ENCODE measurements around the gene BATF3. TPM values are rescaled to one million over a fixed set of nuclear protein-coding genes. Genes with fewer than 3 reads are reported as not detected.

The BATF3 gene
- total RNA-seq, 2 experiments from 2014 or later: 2.1 to 3.1 TPM

- H3K9me3 ChIP-seq (ENCODE audit: low read length): no peaks in the 10 kb centered on the region
Measured at GRCh38 chr1:212698467-212699103, 1.1 kb downstream of the BATF3 start.

GRCh38 chr1:212696721-212697331 is 2.8 kb downstream of the BATF3 start:
- peak overlapping the region; percentile 27; the same call in 1 of the 2 replicates for H2AFZ ChIP-seq (ENCODE audit: low read length)
- no peaks in the 10 kb centered on the region for H3K79me2 ChIP-seq (ENCODE audit: insufficient read depth, low read depth, low read length)
- POLR2A ChIA-PET: interaction anchor here (1.1 to 2.1 kb wide), 2 partner anchors 13 to 122 kb away, joined by 3 to 6 read pairs; no protein-coding TSS in a partner anchor
- no peak for DNase-seq (ENCODE audit: low spot score)
- BruUV-seq (replicated peaks): no TSS peak
- no peaks in the 10 kb centered on the region for H3K9me2 ChIP-seq (ENCODE audit: insufficient read depth, low read length)
- peak overlapping the region; percentile 34; the same call in 1 of the 2 replicates for H3K4me2 ChIP-seq (ENCODE audit: low read length)
- intact Hi-C loops (cut with micrococcal nuclease; ENCODE audit: unreplicated experiment): no loop called here
- H3K4me3 ChIP-seq (ENCODE audit: low read depth, low read length, poor library complexity, severe bottlenecking): no peak overlapping the region
- H3K9me3 ChIP-seq (ENCODE audit: low read length): no peaks in the 10 kb centered on the region
- no peaks in the 10 kb centered on the region for H4K20me1 ChIP-seq (ENCODE audit: insufficient read depth, low read length)
- H3K27ac ChIP-seq (ENCODE audit: low read depth, low read length, poor library complexity, severe bottlenecking): no peak overlapping the region
- TF ChIP-seq EZH2phosphoT487 (IDR thresholded peaks at IDR 0.05; ENCODE audit: borderline replicate concordance, low read depth, low read length): no peak
- TF ChIP-seq CTCF (conservative IDR thresholded peaks at IDR 0.05; ENCODE audit: low read length): no peak
- no peaks in the 10 kb centered on the region for H3K36me3 ChIP-seq (ENCODE audit: insufficient read depth, low read length)
- CTCF ChIA-PET (ENCODE audit: unreplicated experiment): interaction anchor here (0.6 to 1.2 kb wide), 2 partner anchors 13 to 32 kb away, joined by 3 to 5 read pairs; no protein-coding TSS in a partner anchor
- H3K4me1 ChIP-seq (ENCODE audit: insufficient read depth, low read length, poor library complexity, severe bottlenecking): peaks cover 33% of the 10 kb centered on the region

More at GRCh38 chr1:212698467-212699103, 1.1 kb downstream of the BATF3 start:
- BruUV-seq (replicated peaks): no TSS peak
- Histone ChIP-seq H3K36me3 (ENCODE audit: insufficient read depth, low read length) (no peaks in the 10 kb centered on the region), H3K4me1 (ENCODE audit: insufficient read depth, low read length, poor library complexity, severe bottlenecking) (peaks cover 33% of the 10 kb centered on the region), H3K79me2 (ENCODE audit: insufficient read depth, low read depth, low read length) (no peaks in the 10 kb centered on the region), H4K20me1 (ENCODE audit: insufficient read depth, low read length) (no peaks in the 10 kb centered on the region), H3K9me2 (ENCODE audit: insufficient read depth, low read length) (no peaks in the 10 kb centered on the region), H2AFZ (ENCODE audit: low read length) (peak overlapping the region; percentile 57; the same call in 1 of the 2 replicates), H3K4me3 (ENCODE audit: low read depth, low read length, poor library complexity, severe bottlenecking) (peak overlapping the region; percentile 68), H3K4me2 (ENCODE audit: low read length) (peak overlapping the region; percentile 61), H3K27ac (ENCODE audit: low read depth, low read length, poor library complexity, severe bottlenecking) (no peak overlapping the region)
- ChIA-PET POLR2A (interaction anchor here (0.6 to 2.1 kb wide), 4 partner anchors 15 to 109 kb away, joined by 3 to 6 read pairs (median 4); no protein-coding TSS in a partner anchor), CTCF (ENCODE audit: unreplicated experiment) (no interaction called here)
- intact Hi-C loops (cut with micrococcal nuclease; ENCODE audit: unreplicated experiment): loop anchor here (1.0 kb wide), 2 partner anchors 32 to 84 kb away; no protein-coding TSS in a partner anchor
- DNase-seq (ENCODE audit: low spot score): peak; percentile 31
- no peak for TF ChIP-seq EZH2phosphoT487 (IDR thresholded peaks at IDR 0.05; ENCODE audit: borderline replicate concordance, low read depth, low read length)

GRCh38 chr1:212692774-212693644 is 6.6 kb downstream of the BATF3 start:
- no TSS peak for BruUV-seq (replicated peaks)
- Histone ChIP-seq H3K27ac (ENCODE audit: low read depth, low read length, poor library complexity, severe bottlenecking) (no peak overlapping the region), H2AFZ (ENCODE audit: low read length) (no peak overlapping the region), H3K36me3 (ENCODE audit: insufficient read depth, low read length) (no peaks in the 10 kb centered on the region), H3K4me2 (ENCODE audit: low read length) (no peak overlapping the region), H3K4me3 (ENCODE audit: low read depth, low read length, poor library complexity, severe bottlenecking) (no peak overlapping the region), H3K4me1 (ENCODE audit: insufficient read depth, low read length, poor library complexity, severe bottlenecking) (peaks cover 5% of the 10 kb centered on the region), H3K9me2 (ENCODE audit: insufficient read depth, low read length) (no peaks in the 10 kb centered on the region), H3K9me3 (ENCODE audit: low read length) (no peaks in the 10 kb centered on the region), H3K79me2 (ENCODE audit: insufficient read depth, low read depth, low read length) (no peaks in the 10 kb centered on the region), H4K20me1 (ENCODE audit: insufficient read depth, low read length) (no peaks in the 10 kb centered on the region)
- no peak for TF ChIP-seq EZH2phosphoT487 (IDR thresholded peaks at IDR 0.05; ENCODE audit: borderline replicate concordance, low read depth, low read length)
- TF ChIP-seq CTCF (conservative IDR thresholded peaks at IDR 0.05; ENCODE audit: low read length): no peak
- DNase-seq (ENCODE audit: low spot score): no peak
- ChIA-PET POLR2A (interaction anchor here (0.8 kb wide), 1 partner anchor 99 kb away, joined by 3 read pairs; no protein-coding TSS in a partner anchor), CTCF (ENCODE audit: unreplicated experiment) (no interaction called here)
- intact Hi-C loops (cut with micrococcal nuclease; ENCODE audit: unreplicated experiment): no loop called here

Measured in OCI-LY7 (cell line).